HG03342 (cell line): Measurements from ENCODE around the gene PTGER2.

ENCODE experiments used
- ATAC-seq: cut with Tn5 transposase; IDR thresholded peaks from one replicate; pipeline ENCODE4 v1.9.1; 2021; ENCODE audit warnings: mild to moderate bottlenecking, moderate library complexity; ENCODE audit not compliant: unreplicated experiment

Gene PTGER2

GRCh38 chr14:52313903-52314594 lies at the start of gene PTGER2:
Gene PTGER2 (plus strand): TSS chr14:52314312. CDS start chr14:52314549, 237 bp downstream.
- ATAC-seq = no peak

GRCh38 chr14:52265253-52265652 lies 48.9 kb upstream of the PTGER2 start:
- ATAC-seq = no peak

GRCh38 chr14:52266179-52266578 lies 47.9 kb upstream of the PTGER2 start:
- ATAC-seq = no peak

GRCh38 chr14:52266782-52267181 lies 47.3 kb upstream of the PTGER2 start:
- no peak for ATAC-seq

GRCh38 chr14:52267501-52268278 lies 46.4 kb upstream of the PTGER2 start, which contains the start of gene PTGDR:
Gene PTGDR (plus strand): TSS chr14:52267698. CDS start chr14:52267815, 117 bp downstream.
- ATAC-seq = no peak

GRCh38 chr14:52268279-52269061 lies 45.6 kb upstream of the PTGER2 start:
- ATAC-seq = no peak

GRCh38 chr14:52269100-52269499 lies 45.0 kb upstream of the PTGER2 start:
- ATAC-seq = no peak

GRCh38 chr14:52269982-52270381 lies 44.1 kb upstream of the PTGER2 start:
- ATAC-seq = no peak

GRCh38 chr14:52271538-52271937 lies 42.6 kb upstream of the PTGER2 start:
- no peak for ATAC-seq

GRCh38 chr14:52272375-52272774 lies 41.7 kb upstream of the PTGER2 start:
- no peak for ATAC-seq

GRCh38 chr14:52275372-52275771 lies 38.7 kb upstream of the PTGER2 start:
- ATAC-seq = no peak

- no peak for ATAC-seq
Measured at GRCh38 chr14:52277552-52277951, 36.6 kb upstream of the PTGER2 start.

GRCh38 chr14:52279408-52279807 lies 34.7 kb upstream of the PTGER2 start:
- no peak for ATAC-seq

- no peak for ATAC-seq
Measured at GRCh38 chr14:52283099-52283498, 31.0 kb upstream of the PTGER2 start.

- ATAC-seq = no peak
Measured at GRCh38 chr14:52286661-52287649, 27.2 kb upstream of the PTGER2 start.

GRCh38 chr14:52296378-52296777 lies 17.7 kb upstream of the PTGER2 start:
- no peak for ATAC-seq

GRCh38 chr14:52298795-52299194 lies 15.3 kb upstream of the PTGER2 start:
- no peak for ATAC-seq

GRCh38 chr14:52299692-52300278 lies 14.3 kb upstream of the PTGER2 start:
- ATAC-seq = no peak

GRCh38 chr14:52303236-52303635 lies 10.9 kb upstream of the PTGER2 start:
- ATAC-seq = no peak
